ENCODE data around the gene GPC3.

DNA sequence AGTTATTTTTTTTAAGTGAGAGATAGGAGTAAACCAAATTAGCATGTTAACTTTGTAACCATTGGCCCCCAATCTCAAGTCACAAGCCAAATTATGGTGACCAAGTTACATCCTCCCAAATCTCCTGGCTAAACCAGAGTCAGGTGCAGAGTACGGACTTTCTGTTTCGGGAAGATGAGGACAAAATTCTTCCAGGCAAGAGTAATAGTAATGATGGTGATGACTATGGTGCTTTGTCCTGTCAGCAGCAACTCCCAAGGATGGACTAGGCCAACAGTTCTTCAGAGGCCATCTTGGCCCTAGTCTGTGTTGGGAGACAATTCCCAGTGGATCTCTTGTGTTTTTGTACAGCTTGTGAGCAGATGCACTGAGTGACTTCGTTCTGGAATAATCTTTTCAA, 148.8 kb downstream of the GPC3 start:
- TF ChIP-seq, protein P1, sequence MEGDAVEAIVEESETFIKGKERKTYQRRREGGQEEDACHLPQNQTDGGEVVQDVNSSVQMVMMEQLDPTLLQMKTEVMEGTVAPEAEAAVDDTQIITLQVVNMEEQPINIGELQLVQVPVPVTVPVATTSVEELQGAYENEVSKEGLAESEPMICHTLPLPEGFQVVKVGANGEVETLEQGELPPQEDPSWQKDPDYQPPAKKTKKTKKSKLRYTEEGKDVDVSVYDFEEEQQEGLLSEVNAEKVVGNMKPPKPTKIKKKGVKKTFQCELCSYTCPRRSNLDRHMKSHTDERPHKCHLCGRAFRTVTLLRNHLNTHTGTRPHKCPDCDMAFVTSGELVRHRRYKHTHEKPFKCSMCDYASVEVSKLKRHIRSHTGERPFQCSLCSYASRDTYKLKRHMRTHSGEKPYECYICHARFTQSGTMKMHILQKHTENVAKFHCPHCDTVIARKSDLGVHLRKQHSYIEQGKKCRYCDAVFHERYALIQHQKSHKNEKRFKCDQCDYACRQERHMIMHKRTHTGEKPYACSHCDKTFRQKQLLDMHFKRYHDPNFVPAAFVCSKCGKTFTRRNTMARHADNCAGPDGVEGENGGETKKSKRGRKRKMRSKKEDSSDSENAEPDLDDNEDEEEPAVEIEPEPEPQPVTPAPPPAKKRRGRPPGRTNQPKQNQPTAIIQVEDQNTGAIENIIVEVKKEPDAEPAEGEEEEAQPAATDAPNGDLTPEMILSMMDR (IDR thresholded peaks at IDR 0.05), result no peak
- TF ChIP-seq POLR2A (IDR thresholded peaks at IDR 0.05), result no peak
